CD4-positive, alpha-beta T cell treated with Interleukin-6 for 4 hours (primary cell): Measurements from ENCODE around the gene HIRA.

Experiments used
- DNase-seq: peaks from one replicate; pipeline ENCODE4 v3.0.0-alpha.2; 2020; ENCODE audit warnings: mixed read lengths

HIRA gene

GRCh38 chr22:19407649-19408606 lies 23.6 kb downstream of the HIRA start:
- DNase-seq, result no peak

GRCh38 chr22:19406846-19407245 lies 24.7 kb downstream of the HIRA start:
- DNase-seq, result no peak

- DNase-seq, result no peak
Measured at GRCh38 chr22:19406281-19406811, 25.2 kb downstream of the HIRA start.

- DNase-seq, result no peak
Measured at GRCh38 chr22:19405652-19406051, 25.9 kb downstream of the HIRA start.

GRCh38 chr22:19405133-19405532 lies 26.4 kb downstream of the HIRA start:
- no peak for DNase-seq

- DNase-seq, result no peak
Measured at GRCh38 chr22:19404676-19405075, 26.9 kb downstream of the HIRA start.

GRCh38 chr22:19402642-19403191 lies 28.8 kb downstream of the HIRA start:
- DNase-seq, result no peak

- DNase-seq, result no peak
Measured at GRCh38 chr22:19401483-19401882, 30.1 kb downstream of the HIRA start.

GRCh38 chr22:19400881-19401280 lies 30.7 kb downstream of the HIRA start:
- DNase-seq, result no peak

- no peak for DNase-seq
Measured at GRCh38 chr22:19398652-19399051, 32.9 kb downstream of the HIRA start.

- DNase-seq, result no peak
Measured at GRCh38 chr22:19398206-19398605, 33.3 kb downstream of the HIRA start.

- no peak for DNase-seq
Measured at GRCh38 chr22:19397734-19398104, 33.8 kb downstream of the HIRA start.

GRCh38 chr22:19396934-19397733 lies 34.4 kb downstream of the HIRA start:
- no peak for DNase-seq

- no peak for DNase-seq
Measured at GRCh38 chr22:19396561-19396933, 35.0 kb downstream of the HIRA start.

GRCh38 chr22:19395276-19395675 lies 36.3 kb downstream of the HIRA start:
- no peak for DNase-seq

GRCh38 chr22:19394274-19395050 lies 37.1 kb downstream of the HIRA start:
- DNase-seq, result no peak

GRCh38 chr22:19393704-19394103 lies 37.8 kb downstream of the HIRA start:
- DNase-seq, result no peak

- no peak for DNase-seq
Measured at GRCh38 chr22:19387575-19387974, 44.0 kb downstream of the HIRA start.

GRCh38 chr22:19387038-19387437 lies 44.5 kb downstream of the HIRA start:
- DNase-seq, result no peak

GRCh38 chr22:19386248-19386647 lies 45.3 kb downstream of the HIRA start:
- no peak for DNase-seq

GRCh38 chr22:19385221-19385906 lies 46.2 kb downstream of the HIRA start:
- no peak for DNase-seq

- DNase-seq, result no peak
Measured at GRCh38 chr22:19383292-19383691, 48.2 kb downstream of the HIRA start.
